HG03558 (cell line): ENCODE data around the gene DAAM2.

ENCODE experiments used
- ATAC-seq: cut with Tn5 transposase; IDR thresholded peaks from one replicate; pipeline ENCODE4 v1.9.1; 2021; ENCODE audit warnings: moderate number of reproducible peaks; ENCODE audit not compliant: unreplicated experiment; ENCODE audit errors: extremely low read depth

DAAM2 gene

GRCh38 chr6:39942903-39943580, 150.9 kb downstream of the DAAM2 start:
- ATAC-seq, result no peak

- no peak for ATAC-seq
These were observed 153.4 kb downstream of the DAAM2 start for GRCh38 chr6:39945626-39946025.

- ATAC-seq, result no peak
These were observed 155.5 kb downstream of the DAAM2 start for GRCh38 chr6:39947611-39948068.

GRCh38 chr6:39948199-39948791, 156.1 kb downstream of the DAAM2 start:
- no peak for ATAC-seq

GRCh38 chr6:39950125-39950720, 158.0 kb downstream of the DAAM2 start:
- no peak for ATAC-seq

- ATAC-seq, result no peak
These were observed 159.0 kb downstream of the DAAM2 start for GRCh38 chr6:39951191-39951590.

GRCh38 chr6:39951716-39952115, 159.5 kb downstream of the DAAM2 start:
- no peak for ATAC-seq

GRCh38 chr6:39952167-39952566, 160.0 kb downstream of the DAAM2 start:
- ATAC-seq, result no peak

- no peak for ATAC-seq
These were observed 161.0 kb downstream of the DAAM2 start for GRCh38 chr6:39953076-39953618.
